ENCODE data around the gene TBCC. TPM values are rescaled to one million over a fixed set of nuclear protein-coding genes. Genes with fewer than 3 reads are reported as not detected.
"Not testable (repeated sequence)": the region's sequence is repeated elsewhere in the genome, so short reads cannot be mapped to it uniquely, and the experiment has no call there.

TBCC gene
- total and polyA plus RNA-seq, 2 experiments from 2014 or later, result 47.4 to 67.1 TPM

- H3K27ac ChIP-seq, result no peak overlapping the region
- H3K9me3 ChIP-seq (ENCODE audit: low read depth), result no peaks in the 10 kb centered on the region
- no peak for DNase-seq (ENCODE audit: low read depth in 1 of 2, low spot score in 1 of 2)
- no peak overlapping the region for H3K4me3 ChIP-seq
- H3K27me3 ChIP-seq, result peaks cover 3% of the 10 kb centered on the region
- no peaks in the 10 kb centered on the region for H3K36me3 ChIP-seq
- H3K4me1 ChIP-seq (ENCODE audit: low read depth), result no peaks in the 10 kb centered on the region
- TF ChIP-seq, protein P1, sequence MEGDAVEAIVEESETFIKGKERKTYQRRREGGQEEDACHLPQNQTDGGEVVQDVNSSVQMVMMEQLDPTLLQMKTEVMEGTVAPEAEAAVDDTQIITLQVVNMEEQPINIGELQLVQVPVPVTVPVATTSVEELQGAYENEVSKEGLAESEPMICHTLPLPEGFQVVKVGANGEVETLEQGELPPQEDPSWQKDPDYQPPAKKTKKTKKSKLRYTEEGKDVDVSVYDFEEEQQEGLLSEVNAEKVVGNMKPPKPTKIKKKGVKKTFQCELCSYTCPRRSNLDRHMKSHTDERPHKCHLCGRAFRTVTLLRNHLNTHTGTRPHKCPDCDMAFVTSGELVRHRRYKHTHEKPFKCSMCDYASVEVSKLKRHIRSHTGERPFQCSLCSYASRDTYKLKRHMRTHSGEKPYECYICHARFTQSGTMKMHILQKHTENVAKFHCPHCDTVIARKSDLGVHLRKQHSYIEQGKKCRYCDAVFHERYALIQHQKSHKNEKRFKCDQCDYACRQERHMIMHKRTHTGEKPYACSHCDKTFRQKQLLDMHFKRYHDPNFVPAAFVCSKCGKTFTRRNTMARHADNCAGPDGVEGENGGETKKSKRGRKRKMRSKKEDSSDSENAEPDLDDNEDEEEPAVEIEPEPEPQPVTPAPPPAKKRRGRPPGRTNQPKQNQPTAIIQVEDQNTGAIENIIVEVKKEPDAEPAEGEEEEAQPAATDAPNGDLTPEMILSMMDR (IDR thresholded peaks at IDR 0.05; ENCODE audit: low read depth, low read length), result no peak
Observed at GRCh38 chr6:42735976-42736375, 9.9 kb downstream of the TBCC start.

DNA sequence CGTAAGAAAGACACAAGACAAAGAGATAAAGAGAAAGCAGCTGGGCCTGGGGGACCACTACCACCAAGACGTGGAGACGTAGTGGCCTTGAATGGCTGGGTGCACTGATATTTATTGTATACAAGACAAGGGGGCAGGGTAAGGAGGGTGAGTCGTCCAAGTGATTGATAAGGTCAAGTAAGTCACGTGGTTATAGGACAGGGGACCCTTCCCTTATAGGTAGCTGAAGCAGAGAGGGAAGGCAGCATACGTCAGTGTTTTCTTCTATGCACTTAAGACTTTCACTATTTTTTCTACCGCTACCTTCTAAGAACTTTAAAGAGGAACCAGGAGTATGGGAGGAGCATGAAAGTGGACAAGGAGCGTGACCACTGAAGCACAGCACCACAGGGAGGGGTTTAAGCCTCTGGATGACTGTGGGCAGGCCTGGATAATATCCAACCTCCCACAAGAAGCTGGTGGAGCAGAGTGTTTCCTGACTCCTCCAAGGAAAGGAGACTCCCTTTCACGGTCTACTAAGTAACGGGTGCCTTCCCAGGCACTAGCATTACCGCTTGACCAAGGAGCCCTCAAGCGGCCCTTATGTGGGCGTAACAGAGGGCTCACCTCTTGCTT is 11.9 kb downstream of the TBCC start:
- H3K4me1 ChIP-seq (ENCODE audit: low read depth); H3K36me3 ChIP-seq; H3K27me3 ChIP-seq; H3K9me3 ChIP-seq (ENCODE audit: low read depth); H3K4me3 ChIP-seq: not testable (repeated sequence)
- peak overlapping the region; percentile 65 for H3K27ac ChIP-seq
- peak in 1 of 2 donors; percentile 29 for DNase-seq (ENCODE audit: low read depth in 1 of 2, low spot score in 1 of 2)

GRCh38 chr6:42729731-42730130 is 16.2 kb downstream of the TBCC start:
- Histone ChIP-seq H3K9me3 (ENCODE audit: low read depth) (no peaks in the 10 kb centered on the region), H3K36me3 (no peaks in the 10 kb centered on the region), H3K4me1 (ENCODE audit: low read depth) (peaks cover 7% of the 10 kb centered on the region), H3K4me3 (no peak overlapping the region), H3K27ac (no peak overlapping the region), H3K27me3 (no peaks in the 10 kb centered on the region)
- DNase-seq (ENCODE audit: low read depth in 1 of 2, low spot score in 1 of 2), result peak in 1 of 2 donors; percentile 22
- TF ChIP-seq, protein P1 (IDR thresholded peaks at IDR 0.05; ENCODE audit: low read depth, low read length), result no peak

DNA sequence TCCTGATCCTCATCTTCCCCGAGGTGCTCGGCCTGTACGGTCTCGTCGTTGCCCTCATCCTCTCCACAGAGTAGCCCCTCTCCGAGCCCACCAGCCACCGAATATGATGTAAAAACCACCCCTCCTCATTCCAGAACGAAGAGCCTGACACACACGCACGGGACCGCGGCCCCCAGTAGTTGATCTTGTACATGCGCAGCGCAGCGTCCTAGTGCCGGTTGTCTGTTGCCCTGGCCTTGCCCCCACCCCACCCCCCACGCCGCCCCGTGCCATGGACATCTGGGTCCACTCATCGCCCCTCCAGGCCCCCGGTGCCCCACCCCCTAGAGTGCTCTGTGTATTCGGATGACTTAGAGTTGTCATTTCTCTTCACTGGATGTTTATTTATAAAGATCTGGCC is 18.3 kb downstream of the TBCC start:
- Histone ChIP-seq H3K4me3 (no peak overlapping the region), H3K4me1 (ENCODE audit: low read depth) (peaks cover 7% of the 10 kb centered on the region)

DNA sequence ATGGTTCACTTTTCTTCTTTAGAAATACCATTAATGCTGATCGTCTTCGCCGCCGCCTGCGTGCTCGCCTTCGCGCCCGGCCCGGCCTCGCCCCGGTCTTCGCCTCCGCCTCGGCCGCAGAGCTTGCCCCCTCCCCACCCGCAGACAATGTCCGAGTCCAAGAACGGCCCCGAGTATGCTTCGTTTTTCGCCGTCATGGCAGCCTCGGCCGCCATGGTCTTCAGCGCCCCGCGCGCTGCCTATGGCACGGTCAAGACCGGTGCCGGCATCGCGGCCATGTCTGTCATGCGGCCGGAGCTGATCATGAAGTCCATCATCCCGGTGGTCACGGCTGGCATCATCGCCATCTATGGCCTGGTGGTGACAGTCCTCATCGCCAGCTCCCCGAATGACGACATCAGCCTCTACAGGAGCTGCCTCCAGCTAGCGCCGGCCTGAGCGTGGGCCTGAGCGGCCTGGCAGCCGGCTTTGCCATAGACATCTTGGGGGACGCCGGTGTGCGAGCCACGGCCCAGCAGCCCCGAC is 18.8 kb downstream of the TBCC start:
- Histone ChIP-seq H3K27me3 (no peaks in the 10 kb centered on the region), H3K9me3 (ENCODE audit: low read depth) (no peaks in the 10 kb centered on the region), H3K27ac (no peak overlapping the region), H3K4me1 (ENCODE audit: low read depth) (peaks cover 7% of the 10 kb centered on the region), H3K4me3 (no peak overlapping the region), H3K36me3 (no peaks in the 10 kb centered on the region)
- peak in 1 of 2 donors; percentile 57 for DNase-seq (ENCODE audit: low read depth in 1 of 2, low spot score in 1 of 2)
- TF ChIP-seq, protein P1 (IDR thresholded peaks at IDR 0.05; ENCODE audit: low read depth, low read length), result no peak

More for the DNA sequence above, 18.3 kb downstream of the TBCC start:
- TF ChIP-seq, protein P1 (IDR thresholded peaks at IDR 0.05; ENCODE audit: low read depth, low read length), result no peak
- no peaks in the 10 kb centered on the region for H3K9me3 ChIP-seq (ENCODE audit: low read depth)
- no peaks in the 10 kb centered on the region for H3K36me3 ChIP-seq
- no peaks in the 10 kb centered on the region for H3K27me3 ChIP-seq
- H3K27ac ChIP-seq, result no peak overlapping the region
- peak in 1 of 2 donors; percentile 38 for DNase-seq (ENCODE audit: low read depth in 1 of 2, low spot score in 1 of 2)

DNA sequence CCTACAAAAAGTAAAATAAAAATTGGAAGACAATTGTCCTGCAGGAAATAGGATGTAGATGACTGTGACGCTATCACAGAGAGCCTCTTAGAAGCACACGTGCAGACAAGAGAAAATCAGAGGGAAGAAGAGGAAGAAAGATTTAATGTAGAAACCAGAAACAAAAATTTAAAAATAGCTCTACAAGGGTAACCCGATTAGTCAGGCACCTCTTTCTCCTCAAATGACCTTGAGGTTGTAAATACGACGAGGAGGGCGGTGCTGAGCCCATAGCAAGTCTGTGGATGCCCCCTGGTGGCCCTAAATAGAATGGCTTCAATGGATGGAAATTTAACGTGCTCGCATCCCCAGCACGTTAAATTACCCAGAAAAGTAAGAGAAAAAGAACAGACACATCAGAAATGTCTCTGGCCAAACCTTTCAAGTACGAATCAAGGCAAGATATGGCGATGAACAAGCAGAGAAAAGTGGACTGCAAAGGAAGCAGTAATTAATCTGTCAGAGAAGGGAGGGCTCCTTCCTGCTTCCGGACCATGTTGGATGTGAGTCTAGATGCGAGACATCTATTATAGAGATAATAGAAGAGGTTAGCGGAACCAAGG is 19.3 kb downstream of the TBCC start:
- H3K4me3 ChIP-seq, result no peak overlapping the region
- no peaks in the 10 kb centered on the region for H3K36me3 ChIP-seq
- H3K9me3 ChIP-seq (ENCODE audit: low read depth), result no peaks in the 10 kb centered on the region
- no peak overlapping the region for H3K27ac ChIP-seq
- peak; percentile 90 to 95 for DNase-seq (ENCODE audit: low read depth in 1 of 2, low spot score in 1 of 2)
- H3K27me3 ChIP-seq, result no peaks in the 10 kb centered on the region
- TF ChIP-seq, protein P1 (IDR thresholded peaks at IDR 0.05; ENCODE audit: low read depth, low read length), result peak; percentile 85
- peaks cover 7% of the 10 kb centered on the region for H3K4me1 ChIP-seq (ENCODE audit: low read depth)

Measured in cardiac muscle cell (in vitro differentiated cells and primary cell).